Kidney epithelial cell (primary cell): ENCODE results near the gene SPOCK3. TPM values are rescaled to one million over a fixed set of nuclear protein-coding genes. Genes with fewer than 3 reads are reported as not detected.

Experiments
- DNase-seq: peaks from one replicate; pipeline ENCODE4 v3.0.0-alpha.2; 2010; ENCODE audit warnings: low read depth
- H3K27me3 ChIP-seq: 2 replicates; pipeline ENCODE4 v1.6.0; 2011; ENCODE audit warnings: low read length; ENCODE audit not compliant: control insufficient read depth, insufficient read depth
- H3K36me3 ChIP-seq: 2 replicates; pipeline ENCODE4 v1.5.1; 2011; ENCODE audit warnings: low read length; ENCODE audit not compliant: control insufficient read depth, insufficient read depth
- H3K4me3 ChIP-seq: 2 replicates; pipeline ENCODE4 v1.5.1; 2011; ENCODE audit warnings: low read depth, mild to moderate bottlenecking, control low read depth, low read length
- CTCF ChIP-seq: IDR thresholded peaks from 2 replicates; pipeline ENCODE4 v1.5.1; 2011; ENCODE audit warnings: mild to moderate bottlenecking, moderate library complexity, low read length, control low read depth, inconsistent platforms; ENCODE audit not compliant: insufficient read depth, poor library complexity, severe bottlenecking
- total RNA-seq: library from RNA; depleted of rRNA; stranded (reverse); fragments of >200 nt; gene quantifications from 2 replicates; pipeline ENCODE4 v1.2.3, GENCODE V29; 2015

The SPOCK3 gene
- total RNA-seq, 1 donor from 2014 or later: 1.4 TPM

- Histone ChIP-seq H3K36me3 (no peaks in the 10 kb centered on the region), H3K4me3 (no peak overlapping the region), H3K27me3 (no peaks in the 10 kb centered on the region)
- DNase-seq: no peak
- no peak for TF ChIP-seq CTCF
These were observed 243.2 kb downstream of the SPOCK3 start for GRCh38 chr4:166991006-166991561.

- TF ChIP-seq CTCF: no peak
- Histone ChIP-seq H3K27me3 (no peaks in the 10 kb centered on the region), H3K4me3 (no peak overlapping the region), H3K36me3 (no peaks in the 10 kb centered on the region)
- no peak for DNase-seq
These were observed 244.4 kb downstream of the SPOCK3 start for GRCh38 chr4:166989886-166990285.

GRCh38 chr4:166987026-166987425, 247.3 kb downstream of the SPOCK3 start:
- no peak for TF ChIP-seq CTCF
- Histone ChIP-seq H3K27me3 (no peaks in the 10 kb centered on the region), H3K4me3 (no peak overlapping the region), H3K36me3 (no peaks in the 10 kb centered on the region)
- no peak for DNase-seq

GRCh38 chr4:166981847-166982246, 252.4 kb downstream of the SPOCK3 start:
- Histone ChIP-seq H3K36me3 (no peaks in the 10 kb centered on the region), H3K27me3 (no peaks in the 10 kb centered on the region), H3K4me3 (no peak overlapping the region)
- DNase-seq: no peak
- no peak for TF ChIP-seq CTCF

GRCh38 chr4:166980419-166980818, 253.9 kb downstream of the SPOCK3 start:
- DNase-seq: no peak
- Histone ChIP-seq H3K27me3 (no peaks in the 10 kb centered on the region), H3K36me3 (no peaks in the 10 kb centered on the region), H3K4me3 (no peak overlapping the region)
- no peak for TF ChIP-seq CTCF

- Histone ChIP-seq H3K36me3 (no peaks in the 10 kb centered on the region), H3K27me3 (no peaks in the 10 kb centered on the region), H3K4me3 (no peak overlapping the region)
- DNase-seq: no peak
- no peak for TF ChIP-seq CTCF
These were observed 256.7 kb downstream of the SPOCK3 start for GRCh38 chr4:166977596-166977995.
